ENCODE data around the gene TMEM140.

GRCh38 chr7:135158141-135158655 lies 10.3 kb downstream of the TMEM140 start:
- TF ChIP-seq CTCF (IDR thresholded peaks at IDR 0.05): no peak
- TF ChIP-seq ZFX (IDR thresholded peaks at IDR 0.05; ENCODE audit: borderline replicate concordance): no peak
